Measurements from ENCODE around the gene APEH. TPM values are rescaled to one million over a fixed set of nuclear protein-coding genes. Genes with fewer than 3 reads are reported as not detected.
A peak's percentile ranks its signal among the peaks of the same experiment; 100 is the strongest.

APEH gene
- total RNA-seq, 4 donors from 2014 or later, result 48.2 to 75.5 (median 68.1) TPM

DNA sequence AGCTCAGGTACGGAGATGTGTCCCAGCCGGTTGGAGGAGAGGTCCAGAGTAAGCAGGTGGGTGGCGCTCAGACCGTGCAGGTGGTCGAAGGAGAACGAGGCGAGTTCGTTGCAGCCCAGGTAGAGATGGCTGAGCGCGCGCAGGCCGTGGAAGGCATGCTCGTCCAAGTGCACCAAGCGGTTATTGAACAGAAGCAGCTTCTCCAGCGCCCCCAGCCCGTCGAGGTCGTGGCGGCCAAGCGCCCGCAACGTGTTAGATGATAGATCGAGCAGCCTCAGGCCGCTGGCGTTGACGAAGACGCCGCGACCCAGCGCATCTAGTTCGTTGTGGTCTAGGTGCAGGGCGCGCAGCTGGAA, 44.7 kb downstream of the APEH start:
- no peaks in the 10 kb centered on the region for H3K9me3 ChIP-seq
- no peak for DNase-seq (ENCODE audit: extremely low spot score)
- peaks cover 6 to 59% (median 53%) of the 10 kb centered on the region in 4 donors for H3K36me3 ChIP-seq
- H3K27ac ChIP-seq (replicated peaks in 1 of 4), result peak overlapping the region in 2 of 4 donors; percentile 73 to 76
- peak overlapping the region; percentile 54 to 71 (median 65) for H3K4me3 ChIP-seq
- 2% methylated on average over 13 of the region's 33 CpGs for WGBS
- peaks cover 26 to 47% (median 42%) of the 10 kb centered on the region in 4 donors for H3K4me1 ChIP-seq
- TF ChIP-seq, protein P1, sequence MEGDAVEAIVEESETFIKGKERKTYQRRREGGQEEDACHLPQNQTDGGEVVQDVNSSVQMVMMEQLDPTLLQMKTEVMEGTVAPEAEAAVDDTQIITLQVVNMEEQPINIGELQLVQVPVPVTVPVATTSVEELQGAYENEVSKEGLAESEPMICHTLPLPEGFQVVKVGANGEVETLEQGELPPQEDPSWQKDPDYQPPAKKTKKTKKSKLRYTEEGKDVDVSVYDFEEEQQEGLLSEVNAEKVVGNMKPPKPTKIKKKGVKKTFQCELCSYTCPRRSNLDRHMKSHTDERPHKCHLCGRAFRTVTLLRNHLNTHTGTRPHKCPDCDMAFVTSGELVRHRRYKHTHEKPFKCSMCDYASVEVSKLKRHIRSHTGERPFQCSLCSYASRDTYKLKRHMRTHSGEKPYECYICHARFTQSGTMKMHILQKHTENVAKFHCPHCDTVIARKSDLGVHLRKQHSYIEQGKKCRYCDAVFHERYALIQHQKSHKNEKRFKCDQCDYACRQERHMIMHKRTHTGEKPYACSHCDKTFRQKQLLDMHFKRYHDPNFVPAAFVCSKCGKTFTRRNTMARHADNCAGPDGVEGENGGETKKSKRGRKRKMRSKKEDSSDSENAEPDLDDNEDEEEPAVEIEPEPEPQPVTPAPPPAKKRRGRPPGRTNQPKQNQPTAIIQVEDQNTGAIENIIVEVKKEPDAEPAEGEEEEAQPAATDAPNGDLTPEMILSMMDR (IDR thresholded peaks at IDR 0.05), result no peak
- no peak for TF ChIP-seq EP300 (IDR thresholded peaks at IDR 0.05)
- no peak for TF ChIP-seq POLR2A (IDR thresholded peaks at IDR 0.05; ENCODE audit: low read depth)
- TF ChIP-seq POLR2AphosphoS5 (IDR thresholded peaks at IDR 0.05), result no peak
- no peaks in the 10 kb centered on the region for H3K27me3 ChIP-seq
- intact Hi-C loops (cut with DNase I), result no loop called here

DNA sequence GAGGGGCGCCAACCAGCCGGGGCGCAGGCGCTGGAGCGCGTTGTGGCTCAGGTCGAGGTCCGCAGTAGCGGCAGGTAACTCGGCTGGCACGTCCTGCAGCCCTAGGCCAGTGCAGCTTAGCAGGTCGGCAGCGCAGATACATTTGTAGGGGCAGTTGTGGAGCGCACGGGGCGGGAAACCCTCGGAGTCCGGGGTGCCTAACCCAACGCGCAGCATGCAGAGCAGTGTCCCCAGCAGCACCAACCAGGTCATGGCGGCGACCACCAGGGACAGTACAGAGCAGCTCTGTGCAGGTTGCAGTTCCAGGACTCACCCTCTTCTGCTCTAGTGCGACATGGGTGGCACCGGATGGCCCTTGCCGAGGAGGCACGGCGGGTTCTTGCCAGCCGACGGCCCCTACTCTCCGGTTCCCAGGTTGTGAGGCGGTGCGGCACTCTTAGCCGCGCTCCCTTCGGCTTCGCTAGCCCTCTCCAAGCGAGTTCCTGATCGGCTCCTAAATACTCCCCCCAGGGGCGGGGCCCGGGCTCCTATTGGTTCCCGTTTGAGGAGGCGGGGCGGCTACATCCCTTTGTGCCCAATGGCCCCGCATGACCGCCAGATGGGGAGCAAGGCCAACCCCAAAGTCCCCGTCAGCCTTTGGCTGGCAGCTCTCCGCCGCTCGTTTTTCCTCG, 45.2 kb downstream of the APEH start, which contains the start of gene AMIGO3:
TSS of gene AMIGO3 (minus strand) at position 471 of the 671 bp plus-strand sequence. CDS start at position 252, 219 bp downstream.
- peak within 1 kb of the TSS; percentile 54 to 71 (median 65) for H3K4me3 ChIP-seq
- no peaks in the 10 kb centered on the region for H3K9me3 ChIP-seq
- peak; percentile 99 for DNase-seq (ENCODE audit: extremely low spot score)
- H3K36me3 ChIP-seq, result peaks cover 6 to 54% (median 50%) of the 10 kb centered on the region in 4 donors
- peak within 1 kb of the TSS; percentile 61 to 76 (median 71) for H3K27ac ChIP-seq (replicated peaks in 1 of 4)
- H3K4me1 ChIP-seq, result peaks cover 27 to 50% (median 45%) of the 10 kb centered on the region in 4 donors
- H3K27me3 ChIP-seq, result no peaks in the 10 kb centered on the region
- WGBS, result 1% methylated on average over 20 of the region's 50 CpGs
- TF ChIP-seq EP300 (IDR thresholded peaks at IDR 0.05) (no peak), POLR2AphosphoS5 (IDR thresholded peaks at IDR 0.05) (peak; percentile 90 to 91), POLR2A (IDR thresholded peaks at IDR 0.05; ENCODE audit: low read depth) (peak; percentile 5)
- TF ChIP-seq, protein P1 (IDR thresholded peaks at IDR 0.05), result peak; percentile 35 to 70 (median 54)
- intact Hi-C loops (cut with DNase I), result no loop called here

DNA sequence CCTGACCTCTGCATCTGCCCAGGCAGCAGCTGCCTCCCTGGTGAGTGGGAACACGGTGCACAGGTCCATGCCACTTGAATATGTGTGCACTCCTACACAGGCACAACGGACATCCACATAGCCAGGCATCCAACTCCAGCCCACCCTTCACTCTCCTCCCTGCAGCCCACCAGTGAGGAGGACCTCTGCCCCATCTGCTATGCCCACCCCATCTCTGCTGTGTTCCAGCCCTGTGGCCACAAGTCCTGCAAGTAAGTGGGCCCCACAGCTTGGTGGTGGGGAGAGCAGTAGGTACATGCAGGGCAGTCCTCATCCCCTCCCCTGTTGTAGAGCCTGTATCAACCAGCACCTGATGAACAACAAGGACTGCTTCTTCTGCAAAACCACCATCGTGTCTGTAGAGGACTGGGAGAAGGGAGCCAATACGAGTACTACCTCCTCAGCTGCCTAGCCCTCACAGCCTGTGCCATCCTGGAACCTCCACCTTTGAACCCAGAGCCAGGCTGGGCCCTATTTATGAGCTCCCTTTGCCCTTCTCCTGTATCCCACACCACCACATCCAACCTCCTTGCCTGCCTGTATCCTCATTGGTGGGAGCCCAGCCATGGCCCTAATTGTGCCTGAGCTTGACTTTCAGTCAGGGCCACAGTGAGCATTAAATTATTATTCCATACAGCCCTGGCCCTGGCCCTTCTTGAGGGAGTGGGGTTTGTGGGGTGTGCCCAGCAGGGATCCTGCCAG, 46.9 kb downstream of the APEH start:
- Histone ChIP-seq H3K27ac (replicated peaks in 1 of 4) (no peak overlapping the region), H3K36me3 (peaks cover under 1 to 52% (median 46%) of the 10 kb centered on the region in 4 donors), H3K9me3 (no peaks in the 10 kb centered on the region), H3K4me1 (peaks cover 35 to 62% (median 53%) of the 10 kb centered on the region in 4 donors), H3K4me3 (no peak overlapping the region), H3K27me3 (no peaks in the 10 kb centered on the region)
- DNase-seq (ENCODE audit: extremely low spot score), result no peak
- TF ChIP-seq EP300 (IDR thresholded peaks at IDR 0.05) (no peak), POLR2AphosphoS5 (IDR thresholded peaks at IDR 0.05) (no peak), POLR2A (IDR thresholded peaks at IDR 0.05; ENCODE audit: low read depth) (no peak)
- TF ChIP-seq, protein P1 (IDR thresholded peaks at IDR 0.05), result no peak
- intact Hi-C loops (cut with DNase I), result loop anchor here (5.0 kb wide), 2 partner anchors 66 to 116 kb away; partner anchors contain the start of gene IP6K1
- WGBS, result 68% methylated on average over 4 of the region's 4 CpGs

DNA sequence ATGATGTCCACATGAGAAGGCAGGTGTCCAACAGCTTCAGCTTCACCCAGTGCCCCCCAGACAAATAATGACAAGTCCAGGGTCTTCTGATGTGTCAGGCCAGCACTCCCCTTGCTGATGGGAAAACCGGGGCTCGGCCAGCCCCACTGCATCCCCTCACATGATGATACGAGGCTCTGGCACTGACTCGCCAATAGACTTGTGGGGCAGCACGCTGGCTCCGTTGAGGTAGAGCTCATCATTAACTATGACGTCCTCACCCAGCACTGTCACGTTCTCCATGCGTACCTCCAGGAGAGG, 47.4 kb downstream of the APEH start:
- 54% methylated on average over 7 of the region's 9 CpGs for WGBS
- Histone ChIP-seq H3K4me3 (no peak overlapping the region), H3K27ac (replicated peaks in 1 of 4) (no peak overlapping the region), H3K9me3 (no peaks in the 10 kb centered on the region), H3K36me3 (peaks cover 0 to 52% (median 46%) of the 10 kb centered on the region in 4 donors), H3K4me1 (peaks cover 35 to 62% (median 53%) of the 10 kb centered on the region in 4 donors), H3K27me3 (no peaks in the 10 kb centered on the region)
- no peak for DNase-seq (ENCODE audit: extremely low spot score)
- TF ChIP-seq, protein P1 (IDR thresholded peaks at IDR 0.05), result no peak
- TF ChIP-seq POLR2AphosphoS5 (IDR thresholded peaks at IDR 0.05) (no peak), POLR2A (IDR thresholded peaks at IDR 0.05; ENCODE audit: low read depth) (no peak), EP300 (IDR thresholded peaks at IDR 0.05) (no peak)
- intact Hi-C loops (cut with DNase I), result loop anchor here (5.0 kb wide), 2 partner anchors 66 to 116 kb away; partner anchors contain the start of gene IP6K1

Measured in esophagus muscularis mucosa (tissue), 4 donors.